ENCODE results near the gene MLPH.

The MLPH gene

DNA sequence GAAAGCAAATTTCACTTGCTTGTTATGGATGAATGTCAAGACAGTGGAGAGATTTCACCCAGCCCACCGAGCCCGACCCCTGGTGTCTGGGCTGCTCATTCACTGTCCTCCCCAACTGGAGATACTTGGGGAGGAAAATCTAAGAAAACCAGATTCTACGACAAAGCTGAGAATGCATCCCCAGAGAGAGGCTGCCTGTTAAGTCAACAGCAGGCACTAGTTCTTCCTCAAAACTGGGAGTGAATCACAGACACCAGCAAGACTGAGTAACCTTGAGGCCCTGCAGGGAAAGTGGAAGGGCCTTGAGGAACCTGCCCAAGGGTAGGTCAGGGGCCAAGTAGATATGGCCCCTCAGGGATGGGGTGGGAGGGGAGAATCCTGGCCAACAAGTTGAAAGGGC lies 34.2 kb upstream of the MLPH start:
- DNase-seq (no peak), ATAC-seq (ENCODE audit: insufficient read depth, low read depth) (no peak)
- no peaks in the 10 kb centered on the region for H3K4me1 ChIP-seq (ENCODE audit: insufficient read depth, low read length)
- no peaks in the 10 kb centered on the region for H3K36me3 ChIP-seq (ENCODE audit: insufficient read depth, low read length)
- H3K27me3 ChIP-seq (ENCODE audit: insufficient read depth, low read length, poor library complexity) = no peaks in the 10 kb centered on the region
- H4K20me1 ChIP-seq (ENCODE audit: insufficient read depth, low read length) = no peaks in the 10 kb centered on the region
- H3K4me2 ChIP-seq (ENCODE audit: insufficient read depth, low read length) = no peak overlapping the region
- H3K9ac ChIP-seq (ENCODE audit: low read depth, low read length) = no peak overlapping the region
- no peak overlapping the region for H3K27ac ChIP-seq (ENCODE audit: low read length)
- no peak overlapping the region for H2AFZ ChIP-seq (ENCODE audit: low read depth, low read length)
- TF ChIP-seq EZH2 (IDR thresholded peaks at IDR 0.05; ENCODE audit: borderline replicate concordance, low read depth, low read length, severe bottlenecking) = no peak
- TF ChIP-seq, protein P1, sequence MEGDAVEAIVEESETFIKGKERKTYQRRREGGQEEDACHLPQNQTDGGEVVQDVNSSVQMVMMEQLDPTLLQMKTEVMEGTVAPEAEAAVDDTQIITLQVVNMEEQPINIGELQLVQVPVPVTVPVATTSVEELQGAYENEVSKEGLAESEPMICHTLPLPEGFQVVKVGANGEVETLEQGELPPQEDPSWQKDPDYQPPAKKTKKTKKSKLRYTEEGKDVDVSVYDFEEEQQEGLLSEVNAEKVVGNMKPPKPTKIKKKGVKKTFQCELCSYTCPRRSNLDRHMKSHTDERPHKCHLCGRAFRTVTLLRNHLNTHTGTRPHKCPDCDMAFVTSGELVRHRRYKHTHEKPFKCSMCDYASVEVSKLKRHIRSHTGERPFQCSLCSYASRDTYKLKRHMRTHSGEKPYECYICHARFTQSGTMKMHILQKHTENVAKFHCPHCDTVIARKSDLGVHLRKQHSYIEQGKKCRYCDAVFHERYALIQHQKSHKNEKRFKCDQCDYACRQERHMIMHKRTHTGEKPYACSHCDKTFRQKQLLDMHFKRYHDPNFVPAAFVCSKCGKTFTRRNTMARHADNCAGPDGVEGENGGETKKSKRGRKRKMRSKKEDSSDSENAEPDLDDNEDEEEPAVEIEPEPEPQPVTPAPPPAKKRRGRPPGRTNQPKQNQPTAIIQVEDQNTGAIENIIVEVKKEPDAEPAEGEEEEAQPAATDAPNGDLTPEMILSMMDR (IDR thresholded peaks at IDR 0.05; ENCODE audit: borderline replicate concordance, extremely low read depth, low read length, poor library complexity, severe bottlenecking) = no peak
- no peaks in the 10 kb centered on the region for H3K79me2 ChIP-seq (ENCODE audit: insufficient read depth, low read length)
- H3K9me3 ChIP-seq (ENCODE audit: insufficient read depth, low read length, severe bottlenecking) = peaks cover 2% of the 10 kb centered on the region
- H3K4me3 ChIP-seq (ENCODE audit: low read depth in 1 of 2, low read length in 2 of 2) = no peak overlapping the region

DNA sequence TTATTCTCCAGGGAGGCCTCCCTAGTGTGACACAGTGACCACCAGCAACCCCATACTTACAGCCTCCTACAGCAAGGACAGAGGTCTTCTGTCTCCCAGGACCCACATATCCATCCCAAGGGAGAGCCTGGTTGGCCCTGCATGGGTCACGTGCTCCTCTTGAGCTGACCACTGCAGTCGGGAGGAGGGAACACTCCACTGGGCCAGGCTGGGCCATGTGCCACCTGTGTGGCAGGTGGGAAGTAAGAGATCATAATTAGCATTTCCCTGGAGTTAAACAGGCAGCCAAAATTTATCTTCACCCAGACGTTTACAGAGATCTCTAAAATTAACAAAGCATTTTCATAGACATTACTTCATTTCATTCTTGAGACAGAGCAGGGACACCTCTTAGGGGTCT lies 33.4 kb upstream of the MLPH start:
- Histone ChIP-seq H3K4me1 (ENCODE audit: insufficient read depth, low read length) (no peaks in the 10 kb centered on the region), H3K4me3 (ENCODE audit: low read depth in 1 of 2, low read length in 2 of 2) (no peak overlapping the region), H3K9me3 (ENCODE audit: insufficient read depth, low read length, severe bottlenecking) (peaks cover 2% of the 10 kb centered on the region), H3K9ac (ENCODE audit: low read depth, low read length) (no peak overlapping the region), H3K27me3 (ENCODE audit: insufficient read depth, low read length, poor library complexity) (no peaks in the 10 kb centered on the region), H2AFZ (ENCODE audit: low read depth, low read length) (no peak overlapping the region), H3K36me3 (ENCODE audit: insufficient read depth, low read length) (no peaks in the 10 kb centered on the region), H4K20me1 (ENCODE audit: insufficient read depth, low read length) (no peaks in the 10 kb centered on the region), H3K79me2 (ENCODE audit: insufficient read depth, low read length) (no peaks in the 10 kb centered on the region), H3K27ac (ENCODE audit: low read length) (no peak overlapping the region), H3K4me2 (ENCODE audit: insufficient read depth, low read length) (no peak overlapping the region)
- ATAC-seq (ENCODE audit: insufficient read depth, low read depth) (no peak), DNase-seq (no peak)
- TF ChIP-seq, protein P1 (IDR thresholded peaks at IDR 0.05; ENCODE audit: borderline replicate concordance, extremely low read depth, low read length, poor library complexity, severe bottlenecking) = no peak
- no peak for TF ChIP-seq EZH2 (IDR thresholded peaks at IDR 0.05; ENCODE audit: borderline replicate concordance, low read depth, low read length, severe bottlenecking)

DNA sequence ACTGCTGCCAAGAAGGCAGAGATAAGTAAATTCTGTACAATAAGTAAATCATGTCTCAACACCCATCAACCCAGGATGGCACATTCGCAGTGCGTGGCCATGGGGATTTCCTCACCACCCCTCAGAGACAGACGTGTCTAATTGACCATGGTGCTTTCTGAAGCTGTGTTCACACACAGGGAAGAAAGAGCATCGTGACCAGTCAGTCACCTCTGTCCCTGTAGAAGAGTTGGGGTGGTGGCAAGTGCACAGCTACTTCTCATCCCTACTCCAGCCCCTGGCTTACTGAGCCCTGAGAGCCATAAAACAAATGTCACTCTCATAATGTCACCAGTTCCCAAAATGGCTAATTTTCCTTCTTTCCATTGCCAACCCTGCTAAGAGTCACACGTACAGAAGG lies 31.3 kb upstream of the MLPH start:
- TF ChIP-seq, protein P1 (IDR thresholded peaks at IDR 0.05; ENCODE audit: borderline replicate concordance, extremely low read depth, low read length, poor library complexity, severe bottlenecking) = no peak
- no peak for TF ChIP-seq EZH2 (IDR thresholded peaks at IDR 0.05; ENCODE audit: borderline replicate concordance, low read depth, low read length, severe bottlenecking)

More for the DNA sequence above, 31.3 kb upstream of the MLPH start:
- Histone ChIP-seq H4K20me1 (ENCODE audit: insufficient read depth, low read length) (no peaks in the 10 kb centered on the region), H3K27ac (ENCODE audit: low read length) (no peak overlapping the region), H3K9ac (ENCODE audit: low read depth, low read length) (no peak overlapping the region), H3K4me3 (ENCODE audit: low read depth in 1 of 2, low read length in 2 of 2) (no peak overlapping the region), H3K4me1 (ENCODE audit: insufficient read depth, low read length) (no peaks in the 10 kb centered on the region), H2AFZ (ENCODE audit: low read depth, low read length) (no peak overlapping the region), H3K4me2 (ENCODE audit: insufficient read depth, low read length) (no peak overlapping the region), H3K79me2 (ENCODE audit: insufficient read depth, low read length) (no peaks in the 10 kb centered on the region), H3K9me3 (ENCODE audit: insufficient read depth, low read length, severe bottlenecking) (peaks cover 2% of the 10 kb centered on the region), H3K27me3 (ENCODE audit: insufficient read depth, low read length, poor library complexity) (no peaks in the 10 kb centered on the region), H3K36me3 (ENCODE audit: insufficient read depth, low read length) (no peaks in the 10 kb centered on the region)
- ATAC-seq (ENCODE audit: insufficient read depth, low read depth) (no peak), DNase-seq (no peak)

Measured in DND-41 (cell line).